M059J (cell line): ENCODE data around the gene ADAMTS12. TPM values are rescaled to one million over a fixed set of nuclear protein-coding genes. Genes with fewer than 3 reads are reported as not detected.

Experiments
- DNase-seq: peaks from one replicate; pipeline ENCODE4 v3.0.0-alpha.2; 2012; ENCODE audit warnings: low read depth
- total RNA-seq: library from RNA; depleted of rRNA; stranded (reverse); fragments of >200 nt; shearing (Covaris generic); gene quantifications from 2 replicates; pipeline ENCODE4 v1.2.3, GENCODE V29; 2014

The ADAMTS12 gene
- total RNA-seq, 1 experiment from 2014 or later = 16.7 TPM

GRCh38 chr5:33906248-33906647, 14.5 kb upstream of the ADAMTS12 start:
- peak; percentile 44 for DNase-seq

- peak; percentile 76 for DNase-seq
These were observed 13.6 kb upstream of the ADAMTS12 start for GRCh38 chr5:33905381-33905780.

- peak; percentile 57 for DNase-seq
These were observed 11.3 kb upstream of the ADAMTS12 start for GRCh38 chr5:33903118-33903517.

GRCh38 chr5:33901156-33901555, 9.4 kb upstream of the ADAMTS12 start:
- DNase-seq = no peak

GRCh38 chr5:33894566-33894965, 2.8 kb upstream of the ADAMTS12 start:
- DNase-seq = peak; percentile 89

GRCh38 chr5:33892620-33893137, 889 bp upstream of the ADAMTS12 start:
- peak; percentile 98 for DNase-seq

- no peak for DNase-seq
These were observed 373 bp downstream of the ADAMTS12 start for GRCh38 chr5:33891446-33891787.

- DNase-seq = peak; percentile 57
These were observed 1.4 kb downstream of the ADAMTS12 start for GRCh38 chr5:33890131-33891032.

- DNase-seq = peak; percentile 15
These were observed 3.2 kb downstream of the ADAMTS12 start for GRCh38 chr5:33888587-33888986.

- no peak for DNase-seq
These were observed 4.5 kb downstream of the ADAMTS12 start for GRCh38 chr5:33887268-33887667.

GRCh38 chr5:33886283-33886682, 5.5 kb downstream of the ADAMTS12 start:
- no peak for DNase-seq

GRCh38 chr5:33885679-33886078, 6.1 kb downstream of the ADAMTS12 start:
- no peak for DNase-seq

GRCh38 chr5:33883482-33883881, 8.3 kb downstream of the ADAMTS12 start:
- DNase-seq = no peak

- DNase-seq = no peak
These were observed 11.5 kb downstream of the ADAMTS12 start for GRCh38 chr5:33880319-33880718.

GRCh38 chr5:33877449-33877848, 14.3 kb downstream of the ADAMTS12 start:
- no peak for DNase-seq

- no peak for DNase-seq
These were observed 24.5 kb downstream of the ADAMTS12 start for GRCh38 chr5:33867241-33867640.

GRCh38 chr5:33859177-33859576, 32.6 kb downstream of the ADAMTS12 start:
- DNase-seq = peak; percentile 86

GRCh38 chr5:33857037-33857436, 34.8 kb downstream of the ADAMTS12 start:
- no peak for DNase-seq

GRCh38 chr5:33855396-33855795, 36.4 kb downstream of the ADAMTS12 start:
- DNase-seq = no peak

- peak; percentile 96 for DNase-seq
These were observed 37.0 kb downstream of the ADAMTS12 start for GRCh38 chr5:33854733-33855151.

GRCh38 chr5:33852837-33853236, 39.0 kb downstream of the ADAMTS12 start:
- no peak for DNase-seq

- DNase-seq = peak; percentile 45
These were observed 39.5 kb downstream of the ADAMTS12 start for GRCh38 chr5:33852319-33852718.

- peak; percentile 94 for DNase-seq
These were observed 41.6 kb downstream of the ADAMTS12 start for GRCh38 chr5:33850100-33850594.
